ENCODE results near the gene GALNT9.

The GALNT9 gene

GRCh38 chr12:132292328-132293319 lies 36.8 kb downstream of the GALNT9 start:
- no peak for DNase-seq

GRCh38 chr12:132291402-132292175 lies 37.8 kb downstream of the GALNT9 start:
- no peak for DNase-seq

- DNase-seq, result no peak
Observed at GRCh38 chr12:132290203-132290540, 39.2 kb downstream of the GALNT9 start.

- DNase-seq, result no peak
Observed at GRCh38 chr12:132289356-132290202, 39.8 kb downstream of the GALNT9 start.

- DNase-seq, result no peak
Observed at GRCh38 chr12:132288516-132289215, 40.7 kb downstream of the GALNT9 start.

- no peak for DNase-seq
Observed at GRCh38 chr12:132287391-132288238, 41.8 kb downstream of the GALNT9 start.

GRCh38 chr12:132286912-132287311 lies 42.5 kb downstream of the GALNT9 start:
- DNase-seq, result peak; percentile 6

- DNase-seq, result peak; percentile 61
Observed at GRCh38 chr12:132285991-132286681, 43.3 kb downstream of the GALNT9 start.

GRCh38 chr12:132284827-132285741 lies 44.3 kb downstream of the GALNT9 start:
- no peak for DNase-seq

- no peak for DNase-seq
Observed at GRCh38 chr12:132284071-132284826, 45.1 kb downstream of the GALNT9 start.

GRCh38 chr12:132282950-132283771 lies 46.2 kb downstream of the GALNT9 start:
- DNase-seq, result peak; percentile 39

- DNase-seq, result no peak
Observed at GRCh38 chr12:132282031-132282949, 47.1 kb downstream of the GALNT9 start.

GRCh38 chr12:132281038-132281437 lies 48.4 kb downstream of the GALNT9 start:
- no peak for DNase-seq

- DNase-seq, result no peak
Observed at GRCh38 chr12:132280406-132280805, 49.0 kb downstream of the GALNT9 start.

- no peak for DNase-seq
Observed at GRCh38 chr12:132279930-132280329, 49.5 kb downstream of the GALNT9 start.

- DNase-seq, result peak; percentile 21
Observed at GRCh38 chr12:132279184-132279889, 50.1 kb downstream of the GALNT9 start.
